Activated CD4-positive, alpha-beta T cell treated with anti-CD3 and anti-CD28 coated beads for 36 hours (primary cell): ENCODE data around the gene CCNJL. TPM values are rescaled to one million over a fixed set of nuclear protein-coding genes. Genes with fewer than 3 reads are reported as not detected.
A peak's percentile ranks its signal among the peaks of the same experiment; 100 is the strongest.

Experiments
- ATAC-seq: fragments of 200-7000 bp; cut with Tn5 transposase; one replicate; pipeline ENCODE4 v1.10.0; 2021; ENCODE audit warnings: mild to moderate bottlenecking, moderate library complexity
- CTCF ChIA-PET: fragments of 350-600 bp; sonication (Branson Sonifier 250); formaldehyde crosslinking; loops from one replicate; lab custom pipeline; 2021; ENCODE audit warnings: antibody characterized with exemption; lab: Charles Lee
- POLR2A ChIA-PET: fragments of 350-600 bp; sonication (Branson Sonifier 250); formaldehyde crosslinking; loops from one replicate; lab custom pipeline; 2021; ENCODE audit warnings: antibody characterized with exemption, inconsistent platforms; lab: Charles Lee
- DNase-seq: peaks from one replicate; pipeline ENCODE4 v3.0.0-alpha.2; 2020
- H3K27ac Mint-ChIP-seq: one replicate; pipeline ENCODE4 v1.8.0; 2021; ENCODE audit warnings: mixed read lengths
- H3K27me3 Mint-ChIP-seq: one replicate; pipeline ENCODE4 v1.8.0; 2021; ENCODE audit warnings: mixed read lengths
- H3K36me3 Mint-ChIP-seq: one replicate; pipeline ENCODE4 v1.8.0; 2021; ENCODE audit warnings: low read depth, mixed read lengths
- H3K4me1 Mint-ChIP-seq: one replicate; pipeline ENCODE4 v1.8.0; 2021; ENCODE audit warnings: mixed read lengths
- H3K4me3 Mint-ChIP-seq: one replicate; pipeline ENCODE4 v1.8.0; 2021; ENCODE audit warnings: mild to moderate bottlenecking, moderate library complexity, mixed read lengths
- H3K9me3 Mint-ChIP-seq: one replicate; pipeline ENCODE4 v1.8.0; 2021; ENCODE audit warnings: low read depth, mixed read lengths
- intact Hi-C, 2 experiments: fragments of 100-400 bp; cut with DNase I in 1 of 2; cut with micrococcal nuclease in 1 of 2; formaldehyde crosslinking; loops; one replicate each; pipeline versions ENCODE4 v1.14.2 to v1.15.1; 2022 to 2024; cut with DNase I, micrococcal nuclease
- total RNA-seq, 2 experiments: library from RNA; stranded (reverse); gene quantifications; one replicate each; pipeline ENCODE4 v1.2.3, GENCODE V29; 2021

The CCNJL gene
- total RNA-seq, 2 experiments from 2014 or later, result not detected

- H3K4me1 Mint-ChIP-seq, result peaks cover 2% of the 10 kb centered on the region
- no peak overlapping the region for H3K4me3 Mint-ChIP-seq
- H3K9me3 Mint-ChIP-seq, result no peaks in the 10 kb centered on the region
- no peaks in the 10 kb centered on the region for H3K27me3 Mint-ChIP-seq
- no peak overlapping the region for H3K27ac Mint-ChIP-seq
- ChIA-PET POLR2A (no interaction called here), CTCF (interaction anchor here (1.1 kb wide), 1 partner anchor 188 kb away, joined by 4 read pairs; no protein-coding TSS in a partner anchor)
- no peaks in the 10 kb centered on the region for H3K36me3 Mint-ChIP-seq
- no peak for DNase-seq
- intact Hi-C loops, result no loop called here
- ATAC-seq, result peak; percentile 44
These were observed 102.4 kb downstream of the CCNJL start for GRCh38 chr5:160209917-160210316.

GRCh38 chr5:160207061-160207460 lies 105.3 kb downstream of the CCNJL start:
- DNase-seq (no peak), ATAC-seq (no peak)
- CTCF ChIA-PET, result interaction anchor here (1.0 kb wide), 1 partner anchor 9 kb away, joined by 3 read pairs; no protein-coding TSS in a partner anchor
- no peaks in the 10 kb centered on the region for H3K36me3 Mint-ChIP-seq
- H3K9me3 Mint-ChIP-seq, result no peaks in the 10 kb centered on the region
- no peak overlapping the region for H3K4me3 Mint-ChIP-seq
- no peaks in the 10 kb centered on the region for H3K27me3 Mint-ChIP-seq
- POLR2A ChIA-PET, result no interaction called here
- H3K4me1 Mint-ChIP-seq, result peaks cover 2% of the 10 kb centered on the region
- no peak overlapping the region for H3K27ac Mint-ChIP-seq
- intact Hi-C loops, result no loop called here

Other genes with a start within 250 kb of the CCNJL start
- 10 to 100 TPM; 14.7 to 24.3 TPM for gene PWWP2A, start 193.1 kb downstream of the CCNJL start, total RNA-seq
- gene FABP6, start 83.1 kb downstream of the CCNJL start, total RNA-seq, result not detected
- not detected for gene C1QTNF2, start 58.1 kb upstream of the CCNJL start, total RNA-seq
- gene FAM200C, start 87.5 kb upstream of the CCNJL start, total RNA-seq, result 1 to 10 TPM in 1 of 2 experiments, under 1 TPM in 1; 0.91 to 1.3 TPM
- 10 to 100 TPM; 41.1 to 53.0 TPM for gene SLU7, start 106.5 kb upstream of the CCNJL start, total RNA-seq
- 100 to 1,000 TPM; 169 to 212 TPM for gene PTTG1, start 109.3 kb upstream of the CCNJL start, total RNA-seq